ENCODE measurements around the gene SETBP1.

Gene SETBP1

DNA sequence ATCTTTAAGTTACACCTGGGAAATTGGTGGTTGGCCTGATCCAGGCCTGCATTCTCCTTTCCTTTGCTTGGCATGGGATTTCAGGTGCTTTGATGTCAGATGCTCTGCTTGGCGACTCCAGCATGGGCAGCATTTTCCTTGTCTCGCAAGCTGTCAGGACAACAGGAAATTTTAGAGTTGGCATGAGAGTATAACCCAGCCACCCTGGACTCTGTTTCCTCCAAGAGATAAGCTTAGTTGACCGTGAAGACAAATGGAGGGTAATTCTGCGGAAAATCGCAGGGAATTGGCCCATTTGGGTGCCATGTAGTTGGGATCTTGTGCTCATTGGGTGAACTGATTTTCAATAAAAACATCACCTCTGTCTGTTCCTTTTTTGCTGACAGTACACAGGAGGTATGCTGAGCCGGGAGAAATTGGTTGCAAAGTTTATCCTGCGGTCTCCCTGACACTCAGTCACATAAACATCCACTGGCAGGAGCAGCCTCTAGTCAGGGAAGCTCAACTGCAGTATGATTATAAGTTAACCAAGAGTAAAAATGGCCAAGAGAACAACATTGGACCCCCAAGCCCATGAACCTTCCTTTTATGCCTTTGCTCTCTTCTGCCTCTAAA lies 409.9 kb downstream of the SETBP1 start:
- H3K27ac ChIP-seq, result no peak overlapping the region
- TF ChIP-seq, protein P1, sequence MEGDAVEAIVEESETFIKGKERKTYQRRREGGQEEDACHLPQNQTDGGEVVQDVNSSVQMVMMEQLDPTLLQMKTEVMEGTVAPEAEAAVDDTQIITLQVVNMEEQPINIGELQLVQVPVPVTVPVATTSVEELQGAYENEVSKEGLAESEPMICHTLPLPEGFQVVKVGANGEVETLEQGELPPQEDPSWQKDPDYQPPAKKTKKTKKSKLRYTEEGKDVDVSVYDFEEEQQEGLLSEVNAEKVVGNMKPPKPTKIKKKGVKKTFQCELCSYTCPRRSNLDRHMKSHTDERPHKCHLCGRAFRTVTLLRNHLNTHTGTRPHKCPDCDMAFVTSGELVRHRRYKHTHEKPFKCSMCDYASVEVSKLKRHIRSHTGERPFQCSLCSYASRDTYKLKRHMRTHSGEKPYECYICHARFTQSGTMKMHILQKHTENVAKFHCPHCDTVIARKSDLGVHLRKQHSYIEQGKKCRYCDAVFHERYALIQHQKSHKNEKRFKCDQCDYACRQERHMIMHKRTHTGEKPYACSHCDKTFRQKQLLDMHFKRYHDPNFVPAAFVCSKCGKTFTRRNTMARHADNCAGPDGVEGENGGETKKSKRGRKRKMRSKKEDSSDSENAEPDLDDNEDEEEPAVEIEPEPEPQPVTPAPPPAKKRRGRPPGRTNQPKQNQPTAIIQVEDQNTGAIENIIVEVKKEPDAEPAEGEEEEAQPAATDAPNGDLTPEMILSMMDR (conservative IDR thresholded peaks at IDR 0.05), result no peak

DNA sequence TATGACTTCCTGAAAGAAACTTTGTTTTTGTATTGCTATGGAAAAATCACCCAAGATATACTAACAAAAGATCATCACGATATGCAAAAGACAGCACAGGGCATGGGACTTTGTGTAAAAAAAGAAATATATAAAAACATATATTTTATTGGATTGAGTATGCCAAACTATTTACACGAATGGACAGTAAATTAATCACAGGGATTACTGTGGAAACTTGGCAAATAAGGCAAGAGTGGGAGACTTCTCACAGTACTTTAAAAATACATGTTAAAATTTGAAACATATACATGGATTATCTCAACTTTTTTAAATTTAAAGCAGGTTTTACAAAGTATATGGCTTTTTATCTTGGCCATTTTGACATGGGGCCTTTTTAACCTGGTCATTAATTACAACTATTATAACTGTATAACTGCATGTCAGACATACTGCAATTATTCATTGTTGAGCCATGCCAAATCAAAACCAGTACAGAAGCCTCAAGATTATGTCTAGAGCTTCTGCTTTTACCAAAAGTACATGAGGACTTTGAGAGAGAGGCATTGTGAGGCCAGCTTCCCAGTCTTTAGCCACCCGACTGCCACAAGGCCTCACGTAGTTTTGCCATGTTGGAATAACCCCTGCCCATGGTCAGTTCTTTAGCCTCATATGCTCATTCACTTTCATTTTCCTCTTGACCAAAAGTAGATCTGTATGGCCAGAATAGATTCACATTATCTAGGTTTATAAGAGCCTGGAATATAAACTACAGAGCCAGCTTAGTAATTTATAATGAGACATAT lies 419.8 kb downstream of the SETBP1 start:
- no peak overlapping the region for H3K27ac ChIP-seq
- TF ChIP-seq, protein P1 (conservative IDR thresholded peaks at IDR 0.05), result no peak

DNA sequence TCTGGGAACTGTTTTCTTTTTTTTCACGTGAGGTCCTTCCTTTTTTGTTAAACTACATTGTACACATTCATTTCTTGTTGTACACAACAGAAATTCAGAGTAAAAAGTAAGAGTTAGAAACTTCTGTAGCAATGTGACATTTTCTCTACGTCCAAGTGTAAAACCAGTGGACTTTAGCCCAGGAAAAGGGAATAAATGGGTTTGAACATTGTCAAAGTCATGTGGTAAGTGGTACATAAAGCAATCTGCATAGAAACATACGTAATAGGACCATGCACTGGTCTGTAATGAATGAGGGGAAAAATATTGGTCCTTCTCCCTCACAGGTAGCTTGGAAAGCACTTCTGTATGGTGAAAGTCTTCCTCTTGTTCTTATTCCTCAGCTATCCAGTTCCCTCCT lies 421.4 kb downstream of the SETBP1 start:
- TF ChIP-seq, protein P1 (conservative IDR thresholded peaks at IDR 0.05), result no peak
- no peak overlapping the region for H3K27ac ChIP-seq

DNA sequence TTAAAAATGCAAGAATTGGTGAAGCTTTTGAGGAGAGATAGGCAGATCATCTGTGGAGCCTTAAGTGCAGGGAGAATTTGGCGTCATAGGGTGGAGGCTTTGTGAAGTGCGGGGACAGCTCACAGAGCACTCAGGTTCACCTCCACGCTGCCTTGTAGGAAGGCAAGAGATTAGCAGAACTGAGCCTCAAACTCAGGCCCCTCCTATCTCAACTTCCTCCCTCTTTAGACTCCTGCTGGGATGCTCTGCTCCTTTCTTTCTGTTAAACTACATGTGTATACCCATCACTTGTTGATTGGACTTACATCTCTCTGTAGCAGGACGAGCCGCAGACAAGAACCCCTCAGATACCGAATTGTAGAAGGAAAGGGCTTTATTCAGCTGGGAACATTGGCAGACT lies 422.2 kb downstream of the SETBP1 start:
- no peak overlapping the region for H3K27ac ChIP-seq

DNA sequence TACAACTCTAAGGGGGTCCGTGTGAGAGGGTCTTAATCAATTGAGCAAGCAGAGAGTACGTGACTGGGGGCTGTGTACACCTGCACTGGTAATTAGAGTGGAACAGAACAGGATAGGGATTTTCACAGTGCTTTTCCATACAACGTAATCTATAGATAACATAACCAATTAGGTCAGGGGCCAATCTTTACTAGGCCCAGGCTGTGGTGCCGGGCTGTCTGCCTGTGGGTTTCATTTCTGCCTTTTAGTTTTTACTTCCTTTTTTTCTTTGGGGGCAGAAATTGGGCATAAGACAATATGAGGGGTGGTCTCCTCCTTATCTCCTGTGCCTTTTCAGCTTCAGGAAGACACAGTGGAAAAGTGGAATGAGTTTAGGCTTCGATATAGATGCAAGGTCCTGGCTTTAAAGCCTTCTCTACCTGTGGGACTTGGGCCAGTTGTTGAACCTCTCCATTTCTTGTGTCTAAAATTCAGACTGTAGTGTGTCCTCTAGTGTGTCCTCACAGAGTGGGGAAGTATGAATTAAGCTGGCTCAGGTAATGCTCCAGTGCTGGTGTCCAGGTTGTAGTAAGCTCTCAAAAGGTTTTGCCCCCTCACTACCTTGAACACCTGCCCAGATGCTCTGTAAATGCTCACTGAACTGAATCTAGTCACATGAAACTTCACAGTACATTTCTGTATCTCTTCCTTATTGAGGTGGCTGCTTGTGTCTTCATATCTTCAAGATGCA lies 422.8 kb downstream of the SETBP1 start:
- TF ChIP-seq, protein P1 (conservative IDR thresholded peaks at IDR 0.05), result no peak
- no peak overlapping the region for H3K27ac ChIP-seq

More for the DNA sequence above, 422.2 kb downstream of the SETBP1 start:
- TF ChIP-seq, protein P1 (conservative IDR thresholded peaks at IDR 0.05), result no peak

DNA sequence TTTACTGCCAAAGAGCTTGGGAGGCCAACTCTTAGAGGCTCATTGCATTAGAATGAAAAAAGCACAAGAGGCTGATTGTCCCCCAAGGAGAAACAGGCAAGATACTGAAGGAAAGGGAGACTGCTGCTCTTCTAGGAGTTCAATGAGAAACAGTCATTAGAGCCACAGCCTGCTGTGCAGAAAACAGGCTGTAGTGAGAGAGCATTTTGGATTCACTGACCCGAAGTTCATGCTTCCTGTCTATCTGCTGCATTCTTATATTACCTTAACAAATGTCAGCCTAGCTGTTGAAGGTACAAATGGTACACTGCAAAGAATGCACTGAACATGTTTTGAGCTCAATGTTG lies 423.3 kb downstream of the SETBP1 start:
- H3K27ac ChIP-seq, result no peak overlapping the region
- TF ChIP-seq, protein P1 (conservative IDR thresholded peaks at IDR 0.05), result no peak

DNA sequence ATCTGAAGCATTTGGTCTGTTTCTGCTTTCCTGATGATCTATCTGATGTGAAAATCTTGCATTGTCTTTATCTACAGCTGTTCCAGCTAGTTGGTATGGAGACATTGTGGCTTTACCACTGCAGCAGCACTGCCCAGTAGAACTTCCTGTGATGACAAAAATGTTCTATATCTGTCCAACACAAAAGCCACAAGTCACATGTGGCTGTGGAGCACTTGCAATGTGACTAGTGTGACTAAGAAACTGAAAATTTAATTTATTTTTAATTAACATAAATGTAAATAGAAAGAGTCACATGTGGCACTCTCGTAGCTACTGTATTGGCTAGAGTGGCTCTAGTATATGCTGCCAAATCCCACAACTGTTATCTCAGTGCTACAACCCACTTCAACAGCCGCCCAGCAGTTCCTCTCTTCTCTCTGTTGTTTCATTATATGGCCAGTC lies 425.7 kb downstream of the SETBP1 start:
- H3K27ac ChIP-seq, result no peak overlapping the region
- TF ChIP-seq, protein P1 (conservative IDR thresholded peaks at IDR 0.05), result no peak
